ENCODE measurements around the gene FNDC10.
A peak's percentile ranks its signal among the peaks of the same experiment; 100 is the strongest.
"Not testable (repeated sequence)": the region's sequence is repeated elsewhere in the genome, so short reads cannot be mapped to it uniquely, and the experiment has no call there.

The FNDC10 gene

DNA sequence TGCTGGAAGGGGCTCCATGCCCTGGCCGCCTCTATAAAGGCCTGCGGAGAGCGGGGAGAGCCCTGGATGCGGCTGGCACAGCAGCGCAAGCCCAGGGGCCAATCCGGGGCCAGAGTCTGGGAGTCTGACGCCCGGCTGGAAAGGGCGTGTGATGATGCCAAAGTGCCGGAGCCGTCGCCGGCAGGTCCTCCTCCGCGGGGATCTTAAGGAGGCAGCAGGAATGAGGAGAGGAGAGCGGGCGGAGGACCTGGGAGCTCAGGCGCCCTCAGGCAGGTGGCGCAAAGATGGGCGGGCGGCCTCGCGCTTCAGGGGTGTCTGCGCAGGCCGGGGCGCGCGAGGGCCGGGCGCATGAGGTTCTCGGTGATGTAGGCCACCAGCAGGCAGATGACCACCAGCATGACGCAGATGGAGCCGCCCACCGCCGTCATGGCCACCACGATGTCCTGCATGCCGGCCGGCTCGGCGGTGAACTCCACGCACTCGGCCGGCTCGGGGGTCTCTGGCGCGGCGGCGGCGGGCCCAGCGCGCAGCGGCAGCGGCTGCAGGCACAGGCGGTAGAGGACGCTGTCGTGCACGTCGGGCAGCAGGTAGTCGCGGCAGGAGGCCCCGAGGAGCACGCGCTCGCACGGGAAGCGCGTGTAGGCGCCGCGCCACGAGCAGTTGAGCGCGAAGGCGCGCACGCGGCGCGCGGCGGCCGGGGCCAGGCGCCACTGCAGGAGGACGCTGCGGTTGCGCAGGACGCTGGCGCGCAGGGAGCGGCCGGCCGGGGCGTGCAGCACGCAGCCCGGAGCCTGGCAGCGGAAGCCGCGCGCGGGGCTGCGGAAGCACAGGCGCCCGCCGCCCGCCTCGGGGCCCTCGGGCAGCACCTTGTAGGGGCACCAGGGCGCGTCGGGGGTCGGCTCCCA lies 653 bp downstream of the FNDC10 start:
- Histone ChIP-seq H3K4me1 (ENCODE audit: control insufficient read depth, insufficient read depth, low read length) (peaks cover 3% of the 10 kb centered on the region), H3K27me3 (ENCODE audit: control insufficient read depth, insufficient read depth, low read length) (peaks cover 40% of the 10 kb centered on the region), H3K36me3 (ENCODE audit: control insufficient read depth, insufficient read depth, low read length) (no peaks in the 10 kb centered on the region), H3K9ac (ENCODE audit: low read depth, low read length) (peak overlapping the region; percentile 24), H3K4me3 (ENCODE audit: low read depth, low read length) (peak overlapping the region; percentile 32), H3K9me3 (ENCODE audit: control insufficient read depth, insufficient read depth, low read length) (no peaks in the 10 kb centered on the region)

DNA sequence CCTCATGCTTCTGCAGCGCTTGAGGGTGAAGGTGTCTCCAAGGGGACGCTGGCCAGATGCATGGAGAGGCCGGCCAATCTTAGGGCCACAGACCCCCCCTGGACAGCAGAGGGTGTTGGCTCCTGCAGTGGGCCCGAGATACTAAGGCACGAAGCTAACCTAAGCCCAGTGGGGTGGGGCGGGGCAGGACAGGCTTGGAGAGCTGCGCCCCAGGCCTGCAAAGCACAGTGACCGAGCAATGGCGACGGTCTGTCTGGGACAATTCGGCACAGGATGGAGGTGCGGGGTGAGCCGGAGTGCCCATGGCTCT lies 1.3 kb downstream of the FNDC10 start:
- H3K27me3 ChIP-seq (ENCODE audit: control insufficient read depth, insufficient read depth, low read length) = peaks cover 40% of the 10 kb centered on the region

DNA sequence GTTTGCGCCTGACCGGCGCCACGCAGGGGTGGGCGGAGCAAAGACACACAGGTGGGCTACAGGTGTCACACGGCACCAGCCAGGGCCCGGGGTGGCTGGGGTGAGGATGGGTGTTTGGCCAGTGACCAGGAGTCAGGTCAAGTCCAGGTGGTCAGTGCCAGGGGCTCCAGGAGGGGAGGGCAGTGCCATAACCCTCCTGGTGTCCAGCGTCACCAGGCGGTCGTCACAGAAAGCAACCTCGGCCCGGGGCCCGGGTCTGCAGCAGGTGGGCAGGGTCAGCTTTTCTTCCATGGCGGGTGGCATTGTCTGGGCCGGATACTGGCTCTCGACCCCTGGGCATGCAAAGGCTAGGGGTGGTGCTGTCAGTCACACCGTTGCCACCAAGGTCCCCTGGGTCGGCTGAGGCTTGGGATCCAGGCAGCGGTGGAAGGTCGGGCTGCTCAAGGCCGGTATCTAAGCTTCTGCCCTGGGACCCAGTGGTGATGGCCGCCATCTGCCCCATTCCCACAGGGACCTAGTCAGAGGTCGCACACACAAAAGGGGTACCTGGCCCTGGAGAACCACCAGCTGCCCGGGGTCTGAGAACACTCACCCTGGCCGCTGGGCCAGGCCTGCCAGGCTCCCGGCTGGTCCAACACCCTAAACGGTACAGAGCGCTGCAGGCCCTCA lies 1.8 kb downstream of the FNDC10 start:
- Histone ChIP-seq H3K36me3 (ENCODE audit: control insufficient read depth, insufficient read depth, low read length) (no peaks in the 10 kb centered on the region), H3K9ac (ENCODE audit: low read depth, low read length) (no peak overlapping the region), H3K4me3 (ENCODE audit: low read depth, low read length) (no peak overlapping the region), H3K4me1 (ENCODE audit: control insufficient read depth, insufficient read depth, low read length) (peaks cover 3% of the 10 kb centered on the region), H3K9me3 (ENCODE audit: control insufficient read depth, insufficient read depth, low read length) (no peaks in the 10 kb centered on the region), H3K27me3 (ENCODE audit: control insufficient read depth, insufficient read depth, low read length) (peaks cover 40% of the 10 kb centered on the region)

More for the DNA sequence above, 1.3 kb downstream of the FNDC10 start:
- H3K9me3 ChIP-seq (ENCODE audit: control insufficient read depth, insufficient read depth, low read length) = no peaks in the 10 kb centered on the region
- H3K9ac ChIP-seq (ENCODE audit: low read depth, low read length) = no peak overlapping the region
- peaks cover 3% of the 10 kb centered on the region for H3K4me1 ChIP-seq (ENCODE audit: control insufficient read depth, insufficient read depth, low read length)
- H3K4me3 ChIP-seq (ENCODE audit: low read depth, low read length) = peak overlapping the region; percentile 32
- no peaks in the 10 kb centered on the region for H3K36me3 ChIP-seq (ENCODE audit: control insufficient read depth, insufficient read depth, low read length)

DNA sequence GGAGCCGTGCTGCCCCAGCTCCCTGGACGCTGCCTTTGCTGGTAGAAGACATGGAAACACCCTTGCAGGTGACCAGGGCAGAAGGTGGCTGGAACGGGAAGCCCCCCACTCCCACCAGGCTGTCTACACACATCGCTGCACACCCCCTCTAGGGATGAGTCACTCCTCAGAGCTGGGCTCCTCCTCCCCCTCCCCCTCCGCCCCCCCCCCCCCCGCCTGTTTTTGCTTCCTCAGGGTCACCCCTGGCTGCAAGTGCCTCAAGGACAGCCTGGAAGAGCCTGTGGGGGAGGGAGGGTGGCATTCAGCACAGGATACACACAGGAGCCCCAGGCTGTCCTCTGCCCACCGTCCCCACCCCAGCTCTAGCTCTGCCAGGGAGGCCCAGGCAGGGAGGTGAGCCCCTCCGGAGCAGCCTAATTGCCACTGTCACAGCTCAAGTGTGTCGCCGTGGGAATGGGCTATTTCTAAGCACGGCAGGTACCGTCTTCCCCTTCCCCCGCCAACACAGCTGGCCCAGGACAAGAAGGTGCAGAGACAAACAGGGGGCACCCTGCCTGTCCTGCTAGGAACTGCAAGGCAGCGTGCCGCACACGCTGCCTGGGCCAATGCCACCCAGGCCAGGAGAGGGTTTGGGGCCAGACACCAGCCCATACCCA lies 2.5 kb downstream of the FNDC10 start:
- Histone ChIP-seq H3K36me3 (ENCODE audit: control insufficient read depth, insufficient read depth, low read length) (no peaks in the 10 kb centered on the region), H3K9me3 (ENCODE audit: control insufficient read depth, insufficient read depth, low read length) (no peaks in the 10 kb centered on the region), H3K27me3 (ENCODE audit: control insufficient read depth, insufficient read depth, low read length) (peaks cover 40% of the 10 kb centered on the region), H3K4me1 (ENCODE audit: control insufficient read depth, insufficient read depth, low read length) (peaks cover 3% of the 10 kb centered on the region), H3K9ac (ENCODE audit: low read depth, low read length) (peak overlapping the region; percentile 24), H3K4me3 (ENCODE audit: low read depth, low read length) (no peak overlapping the region)

DNA sequence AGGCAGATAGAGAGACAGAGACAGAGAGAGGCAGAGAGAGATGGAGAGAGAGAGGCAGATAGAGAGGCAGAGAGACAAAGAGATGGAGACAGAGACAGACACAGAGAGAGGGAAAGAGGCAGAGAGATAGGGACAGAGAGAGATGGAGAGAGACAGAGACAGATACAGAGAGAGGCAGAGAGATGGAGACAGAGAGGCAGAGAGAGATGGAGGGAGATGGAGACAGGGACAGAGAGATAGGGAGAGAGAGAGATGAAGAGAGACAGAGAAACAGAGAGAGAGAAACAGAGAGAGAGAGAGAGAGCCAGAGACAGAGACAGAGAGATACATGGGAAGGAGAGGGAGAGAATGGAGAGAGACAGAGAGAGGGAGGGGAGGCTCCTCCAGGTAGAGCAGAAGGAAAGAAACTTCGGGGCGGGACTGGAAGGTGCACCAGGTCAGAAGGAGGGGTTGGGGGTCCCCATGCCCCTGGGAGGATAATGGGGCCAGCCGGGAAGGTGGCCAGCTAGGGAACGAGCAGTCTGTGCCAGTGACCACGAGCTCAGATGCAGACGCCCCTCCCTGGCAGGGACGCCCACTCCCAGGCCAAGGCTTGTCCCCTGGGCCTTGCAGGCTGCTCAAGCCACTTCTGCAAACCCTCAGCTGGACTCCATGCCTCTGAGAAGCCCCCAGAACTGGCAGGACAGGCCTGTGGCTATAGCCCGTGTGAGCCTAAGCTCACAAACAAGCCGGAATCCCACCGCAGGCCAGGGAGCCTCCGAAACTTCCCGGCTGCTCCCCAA lies 3.3 kb downstream of the FNDC10 start:
- no peaks in the 10 kb centered on the region for H3K9me3 ChIP-seq (ENCODE audit: control insufficient read depth, insufficient read depth, low read length)
- H3K4me1 ChIP-seq (ENCODE audit: control insufficient read depth, insufficient read depth, low read length) = peaks cover 3% of the 10 kb centered on the region
- H3K27me3 ChIP-seq (ENCODE audit: control insufficient read depth, insufficient read depth, low read length) = peaks cover 38% of the 10 kb centered on the region
- no peak overlapping the region for H3K4me3 ChIP-seq (ENCODE audit: low read depth, low read length)
- peak overlapping the region; percentile 24 for H3K9ac ChIP-seq (ENCODE audit: low read depth, low read length)
- no peaks in the 10 kb centered on the region for H3K36me3 ChIP-seq (ENCODE audit: control insufficient read depth, insufficient read depth, low read length)

DNA sequence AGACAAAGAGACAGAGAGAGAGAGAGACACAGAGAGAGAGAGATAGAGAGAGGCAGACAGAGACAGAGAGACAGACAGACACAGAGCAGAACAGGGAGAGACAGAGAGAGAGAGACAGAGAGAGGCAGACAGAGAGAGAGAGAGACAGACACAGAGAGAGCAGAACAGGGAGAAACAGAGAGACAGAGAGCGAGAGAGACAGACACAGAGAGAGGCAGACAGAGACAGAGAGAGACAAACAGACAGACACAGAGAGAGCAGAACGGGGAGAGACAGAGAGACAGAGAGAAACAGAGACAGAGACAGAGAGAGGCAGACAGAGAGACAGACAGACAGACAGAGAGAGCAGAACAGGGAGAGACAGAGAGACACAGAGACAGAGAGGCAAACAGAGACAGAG lies 4.6 kb downstream of the FNDC10 start:
- peaks cover 28% of the 10 kb centered on the region for H3K27me3 ChIP-seq (ENCODE audit: control insufficient read depth, insufficient read depth, low read length)
- H3K9me3 ChIP-seq (ENCODE audit: control insufficient read depth, insufficient read depth, low read length); H3K4me1 ChIP-seq (ENCODE audit: control insufficient read depth, insufficient read depth, low read length); H3K4me3 ChIP-seq (ENCODE audit: low read depth, low read length); H3K36me3 ChIP-seq (ENCODE audit: control insufficient read depth, insufficient read depth, low read length); H3K9ac ChIP-seq (ENCODE audit: low read depth, low read length): not testable (repeated sequence)

DNA sequence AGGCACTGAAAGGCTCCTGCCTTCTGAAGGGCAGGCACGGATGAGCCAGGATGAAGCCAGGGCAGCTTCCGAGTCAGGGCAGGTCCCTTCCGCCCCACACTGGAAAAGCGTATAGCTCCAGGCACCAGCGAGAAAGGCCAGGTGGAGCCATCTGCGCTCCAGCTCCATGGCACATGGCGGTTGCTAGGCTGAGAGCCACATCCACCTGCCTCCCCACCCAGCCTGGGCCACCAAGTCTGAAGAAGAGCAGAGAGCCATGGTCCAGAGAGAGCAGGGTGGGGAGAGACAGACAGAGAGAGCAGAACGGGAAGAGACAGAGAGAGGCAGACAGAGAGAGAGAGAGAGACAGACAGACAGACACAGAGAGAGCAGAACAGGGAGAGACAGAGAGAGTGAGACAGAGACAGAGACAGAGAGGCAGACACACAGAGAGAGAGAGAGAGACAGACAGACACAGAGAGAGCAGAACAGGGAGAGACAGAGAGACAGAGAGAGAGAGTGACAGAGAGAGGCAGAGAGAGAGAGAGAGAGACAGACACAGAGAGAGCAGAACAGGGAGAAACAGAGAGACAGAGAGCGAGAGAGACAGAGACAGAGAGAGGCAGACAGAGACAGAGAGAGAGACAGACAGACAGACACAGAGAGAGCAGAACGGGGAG lies 5.2 kb downstream of the FNDC10 start:
- Histone ChIP-seq H3K36me3 (ENCODE audit: control insufficient read depth, insufficient read depth, low read length) (no peaks in the 10 kb centered on the region), H3K9ac (ENCODE audit: low read depth, low read length) (no peak overlapping the region), H3K27me3 (ENCODE audit: control insufficient read depth, insufficient read depth, low read length) (peaks cover 28% of the 10 kb centered on the region), H3K4me3 (ENCODE audit: low read depth, low read length) (no peak overlapping the region), H3K4me1 (ENCODE audit: control insufficient read depth, insufficient read depth, low read length) (peaks cover 3% of the 10 kb centered on the region), H3K9me3 (ENCODE audit: control insufficient read depth, insufficient read depth, low read length) (no peaks in the 10 kb centered on the region)

DNA sequence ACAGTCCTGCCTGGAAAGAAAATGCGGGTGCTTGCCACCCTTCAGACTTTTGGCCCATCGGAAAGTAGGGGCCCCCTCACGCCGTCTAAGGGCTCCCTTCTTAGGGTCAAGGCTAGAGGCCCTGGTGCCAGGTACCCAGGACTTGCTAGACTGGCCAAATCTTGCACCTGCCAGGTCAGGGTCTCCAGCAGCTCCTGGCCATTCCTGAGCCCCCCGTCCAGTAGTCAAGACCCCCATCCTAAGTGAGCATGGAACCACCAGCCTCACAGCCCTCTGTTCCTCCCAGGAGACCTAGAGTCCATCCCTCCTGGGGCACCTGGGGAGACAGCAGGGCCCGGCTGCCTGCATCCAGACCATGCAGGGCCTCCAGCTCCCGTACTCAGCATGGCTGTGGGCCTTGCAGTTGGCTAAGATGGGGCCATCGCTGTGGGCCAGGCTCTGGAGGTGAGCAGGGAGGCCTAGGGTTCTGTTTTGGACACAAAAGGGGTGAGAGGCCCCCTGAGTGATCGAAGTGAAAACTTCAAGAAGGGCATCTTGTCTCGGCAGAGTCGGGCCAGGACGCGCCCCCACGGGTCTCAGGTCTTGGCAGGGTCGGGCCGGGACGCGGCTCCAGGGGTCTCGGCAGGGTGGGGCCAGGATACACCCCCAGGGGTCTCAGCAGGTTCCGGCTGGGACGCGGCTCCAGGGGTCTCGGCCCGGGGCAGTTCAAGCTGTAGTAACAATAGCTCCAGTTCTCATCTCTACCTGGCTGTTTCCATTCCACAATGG lies 5.9 kb downstream of the FNDC10 start:
- Histone ChIP-seq H3K9ac (ENCODE audit: low read depth, low read length) (no peak overlapping the region), H3K4me3 (ENCODE audit: low read depth, low read length) (no peak overlapping the region), H3K27me3 (ENCODE audit: control insufficient read depth, insufficient read depth, low read length) (peaks cover 28% of the 10 kb centered on the region), H3K4me1 (ENCODE audit: control insufficient read depth, insufficient read depth, low read length) (peaks cover 3% of the 10 kb centered on the region), H3K9me3 (ENCODE audit: control insufficient read depth, insufficient read depth, low read length) (no peaks in the 10 kb centered on the region), H3K36me3 (ENCODE audit: control insufficient read depth, insufficient read depth, low read length) (no peaks in the 10 kb centered on the region)

DNA sequence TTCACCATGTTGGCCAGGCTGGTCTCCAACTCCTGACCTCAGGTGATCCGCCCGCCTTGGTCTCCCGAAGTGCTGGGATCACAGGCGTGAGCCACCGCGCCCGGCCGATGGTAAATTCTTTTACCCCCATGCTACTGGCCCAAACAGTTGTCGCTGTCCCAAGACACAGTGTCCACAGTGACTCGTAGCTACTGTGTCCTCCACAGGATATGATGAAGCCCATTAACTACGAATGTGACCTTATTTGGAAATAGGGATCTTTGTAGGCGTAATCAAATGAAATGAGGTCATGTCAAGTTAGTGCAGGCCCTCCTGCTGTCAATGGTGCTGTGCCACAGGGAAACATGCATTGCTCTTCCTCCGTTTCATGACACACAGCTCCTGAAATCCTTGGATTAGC lies 8.5 kb downstream of the FNDC10 start:
- Histone ChIP-seq H3K4me1 (ENCODE audit: control insufficient read depth, insufficient read depth, low read length) (no peaks in the 10 kb centered on the region), H3K4me3 (ENCODE audit: low read depth, low read length) (no peak overlapping the region), H3K36me3 (ENCODE audit: control insufficient read depth, insufficient read depth, low read length) (no peaks in the 10 kb centered on the region), H3K9me3 (ENCODE audit: control insufficient read depth, insufficient read depth, low read length) (no peaks in the 10 kb centered on the region), H3K27me3 (ENCODE audit: control insufficient read depth, insufficient read depth, low read length) (peaks cover 16% of the 10 kb centered on the region), H3K9ac (ENCODE audit: low read depth, low read length) (no peak overlapping the region)

DNA sequence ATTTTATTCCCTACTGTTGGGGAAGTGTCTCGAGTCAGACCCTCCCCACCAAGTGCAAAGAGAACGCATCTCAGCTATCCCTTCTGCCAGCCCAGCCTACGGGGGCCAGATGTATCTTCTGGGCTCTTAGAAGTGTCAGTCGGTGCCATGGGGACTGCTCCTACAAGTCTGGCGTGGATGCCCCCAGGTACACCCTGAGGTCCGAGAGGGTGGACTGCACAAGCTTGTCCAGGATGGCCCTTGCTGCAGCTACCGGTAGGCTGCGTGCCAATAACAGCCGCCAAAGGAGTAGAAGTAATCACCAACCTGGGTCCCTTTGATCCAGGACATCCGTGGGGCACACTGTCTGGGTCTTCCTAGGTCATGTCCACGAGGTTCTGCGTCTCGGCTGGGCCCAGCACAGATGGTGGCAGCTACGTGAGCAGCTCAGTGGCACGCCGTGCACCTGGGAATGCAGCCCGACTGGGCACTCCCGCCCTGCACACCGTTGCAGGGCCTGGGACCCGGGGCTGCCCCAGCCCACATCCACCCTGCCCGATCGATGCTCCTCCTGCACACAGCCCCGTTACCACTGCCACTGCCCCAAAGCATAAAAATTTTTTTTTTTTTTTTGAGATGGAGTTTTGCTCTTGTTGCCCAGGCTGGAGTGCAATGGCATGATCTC lies 16.5 kb downstream of the FNDC10 start:
- Histone ChIP-seq H3K9ac (ENCODE audit: low read depth, low read length) (no peak overlapping the region), H3K27me3 (ENCODE audit: control insufficient read depth, insufficient read depth, low read length) (peaks cover 2% of the 10 kb centered on the region), H3K4me3 (ENCODE audit: low read depth, low read length) (no peak overlapping the region), H3K4me1 (ENCODE audit: control insufficient read depth, insufficient read depth, low read length) (no peaks in the 10 kb centered on the region), H3K9me3 (ENCODE audit: control insufficient read depth, insufficient read depth, low read length) (no peaks in the 10 kb centered on the region), H3K36me3 (ENCODE audit: control insufficient read depth, insufficient read depth, low read length) (no peaks in the 10 kb centered on the region)
